ENCODE results near the gene OOSP4B.

- TF ChIP-seq CTCF (IDR thresholded peaks at IDR 0.05) (no peak), POLR2A (IDR thresholded peaks at IDR 0.05) (no peak), EP300 (IDR thresholded peaks at IDR 0.05) (no peak)
These were observed 63.6 kb downstream of the OOSP4B start for GRCh38 chr11:60080535-60080934.
